Measurements from ENCODE around the gene HTR1B. TPM values are rescaled to one million over a fixed set of nuclear protein-coding genes. Genes with fewer than 3 reads are reported as not detected.

HTR1B gene
- total RNA-seq, 4 donors from 2014 or later, result 0.13 TPM; not detected in 3

DNA sequence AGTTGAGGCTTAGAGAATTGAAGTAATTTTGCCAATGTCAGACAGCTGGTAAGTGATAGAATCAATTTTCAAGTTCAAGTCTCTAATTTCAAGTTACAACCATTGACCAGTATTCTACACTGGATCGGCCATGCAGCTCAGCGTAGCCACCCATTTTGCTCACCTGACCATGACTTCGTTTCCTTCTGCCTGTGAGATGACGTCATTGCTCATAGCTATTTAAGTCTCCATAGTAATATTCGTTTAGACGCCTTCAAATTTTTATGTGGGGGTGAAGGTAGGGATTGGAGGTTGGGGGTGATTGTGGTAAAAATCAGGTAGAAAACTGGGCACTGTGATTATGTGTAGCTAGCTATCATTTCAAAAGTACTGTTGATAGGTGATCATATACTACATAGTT lies 5.6 kb upstream of the HTR1B start:
- Histone ChIP-seq H3K27ac (no peak overlapping the region), H3K27me3 (no peaks in the 10 kb centered on the region), H3K36me3 (no peaks in the 10 kb centered on the region), H3K9me3 (no peaks in the 10 kb centered on the region), H3K4me3 (replicated peaks in 1 of 3) (no peak overlapping the region), H3K4me1 (peaks cover 5 to 9% of the 10 kb centered on the region in 2 donors)
- DNase-seq, result no peak
- 92 to 94% methylated on average over 6 of the region's 6 CpGs for WGBS, 2 donors
- intact Hi-C loops (cut with DNase I), result no loop called here
- no peak for TF ChIP-seq POLR2A (IDR thresholded peaks at IDR 0.05)
- TF ChIP-seq, protein P1, sequence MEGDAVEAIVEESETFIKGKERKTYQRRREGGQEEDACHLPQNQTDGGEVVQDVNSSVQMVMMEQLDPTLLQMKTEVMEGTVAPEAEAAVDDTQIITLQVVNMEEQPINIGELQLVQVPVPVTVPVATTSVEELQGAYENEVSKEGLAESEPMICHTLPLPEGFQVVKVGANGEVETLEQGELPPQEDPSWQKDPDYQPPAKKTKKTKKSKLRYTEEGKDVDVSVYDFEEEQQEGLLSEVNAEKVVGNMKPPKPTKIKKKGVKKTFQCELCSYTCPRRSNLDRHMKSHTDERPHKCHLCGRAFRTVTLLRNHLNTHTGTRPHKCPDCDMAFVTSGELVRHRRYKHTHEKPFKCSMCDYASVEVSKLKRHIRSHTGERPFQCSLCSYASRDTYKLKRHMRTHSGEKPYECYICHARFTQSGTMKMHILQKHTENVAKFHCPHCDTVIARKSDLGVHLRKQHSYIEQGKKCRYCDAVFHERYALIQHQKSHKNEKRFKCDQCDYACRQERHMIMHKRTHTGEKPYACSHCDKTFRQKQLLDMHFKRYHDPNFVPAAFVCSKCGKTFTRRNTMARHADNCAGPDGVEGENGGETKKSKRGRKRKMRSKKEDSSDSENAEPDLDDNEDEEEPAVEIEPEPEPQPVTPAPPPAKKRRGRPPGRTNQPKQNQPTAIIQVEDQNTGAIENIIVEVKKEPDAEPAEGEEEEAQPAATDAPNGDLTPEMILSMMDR (IDR thresholded peaks at IDR 0.05), result no peak

DNA sequence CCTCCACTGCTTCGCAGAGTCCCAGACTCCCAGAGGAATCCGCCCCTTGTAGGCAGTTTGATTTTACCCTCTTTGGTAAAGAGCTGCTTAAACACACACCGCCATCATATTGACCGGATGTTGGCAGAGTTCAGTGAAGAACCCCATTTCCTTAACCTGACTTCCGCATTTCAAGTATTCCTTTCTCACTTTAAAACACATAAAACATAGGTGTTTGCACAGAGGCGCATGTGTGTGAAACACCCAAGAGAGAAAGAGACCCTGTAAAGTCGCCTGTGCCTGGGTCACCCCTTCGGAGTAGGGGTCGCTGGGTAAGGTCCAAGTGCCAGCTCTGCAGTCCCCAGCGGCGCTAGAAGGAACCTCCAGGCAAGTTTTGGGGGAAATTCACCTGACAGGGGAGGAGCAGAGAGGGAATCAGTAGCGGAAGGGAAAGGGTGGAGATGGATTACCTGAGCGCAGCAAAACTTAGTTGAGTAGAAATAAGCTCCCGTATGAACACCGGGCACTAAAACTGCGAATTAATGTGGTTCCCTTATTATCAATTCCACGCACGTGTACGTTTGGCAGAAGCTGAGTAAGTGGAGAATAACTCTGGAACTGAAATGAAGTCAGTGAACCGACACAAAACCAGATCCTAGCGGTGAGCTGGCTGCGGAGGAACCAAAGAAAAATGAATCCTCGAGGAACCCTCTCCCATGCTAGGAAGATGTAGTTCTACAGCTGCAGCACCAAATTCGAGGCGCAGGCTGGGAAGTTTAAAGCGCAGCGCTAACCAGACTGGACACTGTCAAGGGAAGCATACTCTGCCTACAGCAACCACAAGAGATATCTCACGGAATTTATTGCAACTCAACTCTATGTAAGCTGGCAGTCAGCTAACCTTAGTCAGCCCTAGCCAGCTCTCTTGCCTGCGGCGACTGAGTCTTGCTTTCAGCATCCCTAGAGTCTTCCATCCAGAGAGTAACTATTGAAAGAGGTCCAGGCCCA lies 3.5 kb upstream of the HTR1B start:
- Histone ChIP-seq H3K4me3 (replicated peaks in 1 of 3) (peak overlapping the region in 2 of 3 donors; percentile 56 to 87), H3K4me1 (peaks cover 8 to 17% of the 10 kb centered on the region in 2 donors), H3K27ac (peak overlapping the region in 1 of 3 donors; percentile 10), H3K27me3 (peaks cover 4% of the 10 kb centered on the region), H3K36me3 (no peaks in the 10 kb centered on the region), H3K9me3 (no peaks in the 10 kb centered on the region)
- no peak for TF ChIP-seq POLR2A (IDR thresholded peaks at IDR 0.05)
- TF ChIP-seq, protein P1 (IDR thresholded peaks at IDR 0.05), result peak in 1 of 6 experiments; percentile 52
- intact Hi-C loops (cut with DNase I), result no loop called here
- 10 to 15% methylated on average over 30 of the region's 30 CpGs for WGBS, 2 donors
- peak; percentile 3 to 5 for DNase-seq

DNA sequence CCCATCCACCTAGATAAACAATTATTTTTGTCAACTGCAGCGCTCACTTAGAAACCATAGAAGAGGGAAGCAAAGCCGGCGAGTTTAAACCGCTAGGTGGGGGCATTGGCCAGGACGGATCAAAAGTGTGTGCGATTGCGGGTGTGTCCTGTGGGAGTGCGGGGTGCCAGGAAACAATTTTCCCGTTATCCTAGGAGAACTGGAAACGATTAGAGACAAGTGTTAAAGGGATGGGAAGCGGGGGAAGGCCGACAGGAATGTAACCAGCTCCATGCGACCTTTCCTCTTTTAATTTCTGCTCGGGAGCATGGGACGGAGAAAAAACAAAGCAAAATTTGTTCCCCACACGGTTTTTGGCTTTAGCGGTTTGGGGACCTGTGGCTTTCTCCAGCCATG lies 2.8 kb upstream of the HTR1B start:
- Histone ChIP-seq H3K9me3 (no peaks in the 10 kb centered on the region), H3K36me3 (no peaks in the 10 kb centered on the region), H3K27me3 (peaks cover 4% of the 10 kb centered on the region), H3K27ac (no peak overlapping the region), H3K4me3 (replicated peaks in 1 of 3) (peak overlapping the region in 2 of 3 donors; percentile 56 to 87), H3K4me1 (peaks cover 8 to 17% of the 10 kb centered on the region in 2 donors)
- no peak for TF ChIP-seq POLR2A (IDR thresholded peaks at IDR 0.05)
- TF ChIP-seq, protein P1 (IDR thresholded peaks at IDR 0.05), result peak in 3 of 6 experiments; percentile 38 to 53 (median 42)
- peak; percentile 45 to 53 for DNase-seq
- WGBS, 2 donors, result 1% methylated on average over 17 of the region's 17 CpGs
- intact Hi-C loops (cut with DNase I), result no loop called here

DNA sequence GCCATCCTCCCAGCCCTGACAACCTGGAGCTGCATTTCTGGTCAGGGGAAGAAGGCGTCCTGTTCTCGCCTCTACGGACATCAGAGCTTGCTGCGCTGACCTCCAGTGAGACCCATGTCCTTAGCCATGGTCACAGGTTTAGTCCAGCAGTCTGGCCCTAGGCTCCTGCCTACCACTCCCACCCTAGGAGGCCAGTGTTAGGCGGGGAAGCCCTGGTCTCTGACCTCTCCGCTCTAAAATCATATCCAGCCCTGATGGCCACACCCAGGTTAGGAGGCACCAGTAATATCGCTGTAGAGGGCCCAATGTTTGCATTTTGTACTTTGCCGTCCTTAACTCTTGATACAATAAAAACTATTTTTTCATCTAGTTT lies 1.2 kb upstream of the HTR1B start:
- DNase-seq, result no peak
- intact Hi-C loops (cut with DNase I), result no loop called here
- Histone ChIP-seq H3K36me3 (no peaks in the 10 kb centered on the region), H3K4me3 (replicated peaks in 1 of 3) (peak overlapping the region in 1 of 3 donors; percentile 19), H3K27ac (no peak overlapping the region), H3K4me1 (peaks cover 8 to 17% of the 10 kb centered on the region in 2 donors), H3K27me3 (peaks cover 4% of the 10 kb centered on the region), H3K9me3 (no peaks in the 10 kb centered on the region)
- TF ChIP-seq, protein P1 (IDR thresholded peaks at IDR 0.05), result no peak
- no peak for TF ChIP-seq POLR2A (IDR thresholded peaks at IDR 0.05)
- 13 to 18% methylated on average over 8 of the region's 8 CpGs for WGBS, 2 donors
